H1 (cell line): ENCODE results near the gene LTA4H.

Experiments
- POLR2A ChIP-seq, 2 experiments: IDR thresholded peaks; 1 replicate in 1 of 2; 2 replicates in 1 of 2; pipeline ENCODE4 v1.6.1; 2011; ENCODE audit warnings: low read depth in 2 of 2, low read length in 2 of 2, mild to moderate bottlenecking in 2 of 2; ENCODE audit errors: control extremely low read depth in 1 of 2
- RAD21 ChIP-seq, 2 experiments: IDR thresholded peaks in 1 of 2; conservative IDR thresholded peaks in 1 of 2; 2 replicates each; pipeline ENCODE4 v1.6.1; 2011; ENCODE audit warnings: low read depth in 2 of 2, low read length in 2 of 2, improper control_type of control experiment in 1 of 2, inconsistent platforms in 1 of 2, mild to moderate bottlenecking in 1 of 2, moderate library complexity in 1 of 2
- TAF1 ChIP-seq: IDR thresholded peaks from 2 replicates; pipeline ENCODE4 v1.6.1; 2011; ENCODE audit warnings: mild to moderate bottlenecking, low read depth, low read length
- TF ChIP-seq, protein P1 (sequence below), 3 experiments: IDR thresholded peaks; 1 replicate in 2 of 3; 2 replicates in 1 of 3; pipeline versions ENCODE4 v1.5.1 to v1.6.1; 2011; ENCODE audit warnings: low read length in 3 of 3, mild to moderate bottlenecking in 3 of 3, inconsistent platforms in 2 of 3, low read depth in 1 of 3, moderate library complexity in 1 of 3; ENCODE audit not compliant: insufficient read depth in 1 of 3; ENCODE audit errors: control extremely low read depth in 1 of 3

DNA sequence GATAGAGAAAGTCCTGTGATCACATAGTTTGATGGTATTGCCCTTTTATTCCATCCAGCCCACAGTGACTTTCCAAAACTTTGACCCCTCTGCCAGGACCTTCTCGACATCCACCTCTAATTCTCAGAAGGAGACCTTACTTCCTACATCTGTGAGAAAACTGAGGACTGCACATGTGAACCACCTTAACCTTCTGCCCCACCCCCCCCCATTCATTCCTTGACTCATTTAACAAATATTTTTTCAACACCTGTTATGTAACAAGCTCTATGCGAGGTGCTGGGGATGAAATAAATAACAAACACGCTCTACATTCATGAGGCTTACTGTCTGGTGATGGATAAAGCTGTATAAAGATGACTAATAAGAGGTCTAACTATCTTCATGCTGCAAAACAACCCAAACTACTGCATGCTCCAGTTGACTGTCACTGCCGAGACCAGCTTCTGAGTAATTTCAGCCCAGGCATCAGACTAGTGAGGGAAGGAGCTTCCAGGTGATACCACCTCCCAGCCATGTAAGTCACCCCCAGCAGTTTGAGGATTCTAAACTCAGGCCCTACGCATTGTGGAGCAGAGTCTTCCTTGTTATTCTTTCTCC is 37.4 kb downstream of the LTA4H start:
- TF ChIP-seq, protein P1, sequence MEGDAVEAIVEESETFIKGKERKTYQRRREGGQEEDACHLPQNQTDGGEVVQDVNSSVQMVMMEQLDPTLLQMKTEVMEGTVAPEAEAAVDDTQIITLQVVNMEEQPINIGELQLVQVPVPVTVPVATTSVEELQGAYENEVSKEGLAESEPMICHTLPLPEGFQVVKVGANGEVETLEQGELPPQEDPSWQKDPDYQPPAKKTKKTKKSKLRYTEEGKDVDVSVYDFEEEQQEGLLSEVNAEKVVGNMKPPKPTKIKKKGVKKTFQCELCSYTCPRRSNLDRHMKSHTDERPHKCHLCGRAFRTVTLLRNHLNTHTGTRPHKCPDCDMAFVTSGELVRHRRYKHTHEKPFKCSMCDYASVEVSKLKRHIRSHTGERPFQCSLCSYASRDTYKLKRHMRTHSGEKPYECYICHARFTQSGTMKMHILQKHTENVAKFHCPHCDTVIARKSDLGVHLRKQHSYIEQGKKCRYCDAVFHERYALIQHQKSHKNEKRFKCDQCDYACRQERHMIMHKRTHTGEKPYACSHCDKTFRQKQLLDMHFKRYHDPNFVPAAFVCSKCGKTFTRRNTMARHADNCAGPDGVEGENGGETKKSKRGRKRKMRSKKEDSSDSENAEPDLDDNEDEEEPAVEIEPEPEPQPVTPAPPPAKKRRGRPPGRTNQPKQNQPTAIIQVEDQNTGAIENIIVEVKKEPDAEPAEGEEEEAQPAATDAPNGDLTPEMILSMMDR (IDR thresholded peaks at IDR 0.05; ENCODE audit: control extremely low read depth in 1 of 3, insufficient read depth in 1 of 3, low read depth in 1 of 3, low read length in 3 of 3), result no peak
- TF ChIP-seq TAF1 (no peak), RAD21 (IDR thresholded peaks at IDR 0.05 in 1 of 2, conservative IDR thresholded peaks at IDR 0.05 in 1 of 2; ENCODE audit: low read depth in 2 of 2, low read length in 2 of 2) (no peak), POLR2A (IDR thresholded peaks at IDR 0.05; ENCODE audit: control extremely low read depth in 1 of 2, low read depth in 2 of 2, low read length in 2 of 2) (no peak)
